Measurements from ENCODE around the gene SLC16A1.

SLC16A1 gene

DNA sequence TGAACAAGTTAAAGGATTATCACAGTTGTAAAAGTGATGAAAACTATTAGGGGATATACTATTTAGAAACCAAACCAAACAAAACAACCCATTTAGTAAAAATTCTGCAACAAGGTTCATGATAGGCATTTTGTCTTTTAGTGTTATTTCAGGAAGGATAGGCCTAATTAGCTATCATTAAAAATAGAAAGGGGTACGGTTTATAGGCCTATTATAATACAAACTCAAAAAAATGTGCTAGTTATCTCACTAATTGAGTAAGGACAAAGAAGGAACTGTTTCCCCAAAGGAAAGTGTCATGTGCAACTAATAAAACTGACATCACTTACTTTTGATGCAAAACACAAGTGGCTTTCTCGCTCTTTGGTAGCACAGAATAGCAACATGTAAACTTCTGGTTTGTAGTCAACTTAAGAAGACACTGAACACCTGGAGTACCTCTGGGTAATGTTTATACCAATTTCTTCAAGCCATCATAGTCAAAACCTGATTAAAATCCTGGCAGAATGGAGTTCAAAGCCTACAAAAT is 28.5 kb downstream of the SLC16A1 start:
- TF ChIP-seq CTCF (IDR thresholded peaks at IDR 0.05; ENCODE audit: insufficient read depth, low read depth, low read length, missing control alignments): no peak
- DNase-seq (ENCODE audit: low read depth): no peak
- no peak overlapping the region for H3K4me3 ChIP-seq (ENCODE audit: low read depth, low read length)

DNA sequence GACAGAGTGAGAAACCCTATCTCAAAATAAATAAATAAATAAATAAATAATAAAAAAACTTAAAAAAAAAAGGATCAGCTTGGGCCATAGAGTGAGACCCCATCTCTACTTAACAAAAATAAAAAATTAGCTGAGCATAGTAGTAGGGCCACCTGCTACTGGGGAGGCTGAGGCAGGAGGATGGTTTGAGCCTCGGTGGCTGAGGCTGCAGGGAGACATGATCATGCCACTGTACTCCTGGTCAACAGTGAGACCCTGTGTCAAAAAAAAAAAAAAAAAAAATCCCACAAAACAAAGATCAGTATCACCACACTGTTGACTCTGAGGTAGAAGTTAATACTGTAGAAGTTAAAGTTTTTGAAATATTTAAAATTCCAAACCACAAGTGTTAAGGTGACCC is 29.1 kb downstream of the SLC16A1 start:
- DNase-seq (ENCODE audit: low read depth): no peak
- TF ChIP-seq CTCF (IDR thresholded peaks at IDR 0.05; ENCODE audit: insufficient read depth, low read depth, low read length, missing control alignments): no peak
- no peak overlapping the region for H3K4me3 ChIP-seq (ENCODE audit: low read depth, low read length)

DNA sequence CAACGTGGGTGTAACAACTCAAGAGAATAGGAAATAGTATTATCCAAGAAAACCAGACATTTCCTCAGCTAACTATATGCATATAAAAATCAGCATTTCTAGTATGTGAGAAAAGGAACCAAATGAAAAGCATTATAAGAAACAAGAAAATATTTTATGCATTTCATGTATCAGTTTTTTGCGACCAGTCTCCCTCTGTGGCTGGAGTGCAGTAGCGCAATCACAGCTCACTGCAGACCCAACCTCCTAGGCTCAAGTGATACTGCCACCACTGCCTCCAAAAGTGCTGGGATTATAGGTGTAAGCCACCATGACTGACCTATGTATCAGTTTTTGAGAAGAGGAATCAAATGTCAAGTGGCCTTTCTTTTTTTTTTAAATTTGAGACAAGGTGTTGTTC is 31.0 kb downstream of the SLC16A1 start:
- DNase-seq (ENCODE audit: low read depth): no peak
- no peak overlapping the region for H3K4me3 ChIP-seq (ENCODE audit: low read depth, low read length)
- no peak for TF ChIP-seq CTCF (IDR thresholded peaks at IDR 0.05; ENCODE audit: insufficient read depth, low read depth, low read length, missing control alignments)

DNA sequence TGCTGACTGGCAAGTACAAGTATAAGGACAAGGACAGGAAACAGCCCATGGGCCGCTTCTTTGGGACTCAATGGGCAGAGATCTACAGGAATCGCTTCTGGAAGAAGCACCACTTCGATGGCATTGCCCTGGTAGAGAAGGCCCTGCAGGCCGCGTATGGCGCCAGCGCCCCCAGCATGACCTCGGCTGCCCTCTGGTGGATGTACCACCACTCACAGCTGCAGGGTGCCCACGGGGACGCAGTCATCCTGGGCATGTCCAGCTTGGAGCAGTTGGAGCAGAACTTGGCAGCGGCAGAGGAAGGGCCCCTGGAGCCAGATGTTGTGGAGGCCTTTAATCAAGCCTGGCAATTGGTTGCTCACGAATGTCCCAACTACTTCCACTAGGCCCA is 32.0 kb downstream of the SLC16A1 start:
- H3K4me3 ChIP-seq (ENCODE audit: low read depth, low read length): no peak overlapping the region
- peak; percentile 1 for TF ChIP-seq CTCF (IDR thresholded peaks at IDR 0.05; ENCODE audit: insufficient read depth, low read depth, low read length, missing control alignments)
- DNase-seq (ENCODE audit: low read depth): no peak

DNA sequence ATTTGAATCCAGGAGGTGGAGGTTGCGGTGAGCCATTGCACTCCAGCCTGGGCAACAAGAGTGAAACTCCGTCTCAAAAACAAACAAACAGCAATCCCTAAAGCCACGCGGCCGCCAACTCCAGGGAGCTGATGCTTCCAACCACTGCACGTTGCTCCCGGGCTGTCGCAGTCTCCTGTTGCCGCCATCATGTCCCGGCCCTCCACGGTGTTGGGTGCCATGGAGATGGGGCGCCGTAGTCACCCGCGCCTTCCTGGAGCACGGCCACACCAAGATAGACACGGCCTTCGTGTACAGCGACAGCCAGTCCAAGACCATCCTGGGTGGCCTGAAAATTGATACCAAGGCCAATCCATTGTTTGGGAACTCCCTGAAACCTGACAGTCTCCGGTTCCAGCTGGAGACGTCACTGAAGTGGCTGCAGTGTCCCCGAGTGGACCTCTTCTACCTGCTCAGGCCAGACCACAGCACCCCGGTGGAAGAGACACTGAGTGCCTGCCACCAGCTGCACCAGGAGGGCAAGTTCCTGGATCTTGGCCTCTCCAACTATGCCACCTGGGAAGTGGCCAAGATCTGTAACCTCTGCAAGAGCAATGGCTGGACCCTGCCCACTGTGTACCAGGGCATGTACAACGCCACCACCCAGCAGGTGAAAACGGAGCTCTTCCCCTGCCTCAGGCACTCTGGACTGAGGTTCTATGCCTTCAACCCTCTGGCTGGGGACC is 32.6 kb downstream of the SLC16A1 start:
- TF ChIP-seq CTCF (IDR thresholded peaks at IDR 0.05; ENCODE audit: insufficient read depth, low read depth, low read length, missing control alignments): no peak
- H3K4me3 ChIP-seq (ENCODE audit: low read depth, low read length): no peak overlapping the region
- DNase-seq (ENCODE audit: low read depth): no peak

DNA sequence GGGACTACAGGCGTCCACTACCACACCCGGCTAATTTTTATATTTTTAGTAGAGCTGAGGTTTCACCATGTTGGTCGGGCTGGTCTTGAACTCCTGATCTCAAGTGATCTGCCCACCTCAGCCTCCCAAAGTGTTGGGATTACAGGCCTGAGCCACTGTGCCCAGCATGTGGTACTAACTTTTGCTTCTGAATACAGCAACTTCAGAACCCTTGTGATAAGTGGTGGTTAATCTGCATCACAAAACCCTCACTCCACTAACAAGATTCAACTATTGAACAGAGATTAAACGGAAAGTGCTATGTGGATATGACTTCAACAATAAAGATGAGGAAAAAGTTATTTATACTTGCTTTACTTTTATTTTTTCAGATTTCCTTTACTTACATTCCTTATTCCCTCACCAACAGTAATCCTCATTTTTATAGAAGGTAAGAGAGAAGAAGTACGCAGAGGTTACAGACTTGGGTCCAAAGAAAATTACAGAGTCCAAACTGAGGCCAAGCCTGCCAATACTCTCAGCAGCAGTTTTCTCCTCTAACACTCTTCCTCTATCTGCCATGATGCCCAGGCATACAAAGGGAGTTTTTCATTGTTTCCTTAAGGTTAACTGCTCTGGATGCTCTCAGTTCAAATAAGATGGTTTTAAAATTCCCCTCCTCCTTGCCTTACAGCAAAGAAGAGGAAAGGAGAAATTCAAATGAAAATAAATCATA is 44.3 kb downstream of the SLC16A1 start:
- H3K4me3 ChIP-seq (ENCODE audit: low read depth, low read length): no peak overlapping the region
- no peak for TF ChIP-seq CTCF (IDR thresholded peaks at IDR 0.05; ENCODE audit: insufficient read depth, low read depth, low read length, missing control alignments)
- DNase-seq (ENCODE audit: low read depth): no peak
